ENCODE measurements around the gene IQCE.
"Not testable (repeated sequence)": the region's sequence is repeated elsewhere in the genome, so short reads cannot be mapped to it uniquely, and the experiment has no call there.

IQCE gene

GRCh38 chr7:2526659-2527504 is 31.9 kb upstream of the IQCE start:
- TF ChIP-seq NFRKB (IDR thresholded peaks at IDR 0.05) = no peak
- DNase-seq (ENCODE audit: extremely low spot score) = no peak
- POLR2A ChIA-PET = no interaction called here
- CTCF ChIA-PET = no interaction called here

- CTCF ChIA-PET = no interaction called here
- DNase-seq (ENCODE audit: extremely low spot score) = no peak
- POLR2A ChIA-PET = no interaction called here
- TF ChIP-seq HDGF (IDR thresholded peaks at IDR 0.05; ENCODE audit: borderline replicate concordance) = no peak
- TF ChIP-seq L3MBTL2 (conservative IDR thresholded peaks at IDR 0.05) = no peak
- TF ChIP-seq PKNOX1 (IDR thresholded peaks at IDR 0.05) = no peak
- TF ChIP-seq FOXM1 (IDR thresholded peaks at IDR 0.05; ENCODE audit: borderline replicate concordance) = no peak
- no peak for TF ChIP-seq TARDBP (IDR thresholded peaks at IDR 0.05)
- TF ChIP-seq FOXK2 (IDR thresholded peaks at IDR 0.05) = no peak
Observed at GRCh38 chr7:2527505-2528467, 31.0 kb upstream of the IQCE start.

GRCh38 chr7:2528481-2529095 is 30.2 kb upstream of the IQCE start:
- POLR2A ChIA-PET = no interaction called here
- no peak for DNase-seq (ENCODE audit: extremely low spot score)
- CTCF ChIA-PET = no interaction called here
- TF ChIP-seq CTBP1 (IDR thresholded peaks at IDR 0.05; ENCODE audit: borderline replicate concordance) = no peak
- TF ChIP-seq BHLHE40 (IDR thresholded peaks at IDR 0.05; ENCODE audit: borderline replicate concordance) = no peak
- TF ChIP-seq SUZ12 (IDR thresholded peaks at IDR 0.05) = no peak
- no peak for TF ChIP-seq L3MBTL2 (conservative IDR thresholded peaks at IDR 0.05)
- TF ChIP-seq FOXM1 (IDR thresholded peaks at IDR 0.05; ENCODE audit: borderline replicate concordance) = no peak
- TF ChIP-seq PKNOX1 (IDR thresholded peaks at IDR 0.05) = no peak
- TF ChIP-seq NFRKB (IDR thresholded peaks at IDR 0.05) = no peak
- TF ChIP-seq ELF4 (IDR thresholded peaks at IDR 0.05) = no peak
- TF ChIP-seq FOXK2 (IDR thresholded peaks at IDR 0.05) = no peak
- no peak for TF ChIP-seq LEF1 (IDR thresholded peaks at IDR 0.05; ENCODE audit: borderline replicate concordance)
- no peak for TF ChIP-seq SP1 (IDR thresholded peaks at IDR 0.05)
- TF ChIP-seq ARNT (IDR thresholded peaks at IDR 0.05) = no peak
- no peak for TF ChIP-seq FOXA1 (IDR thresholded peaks at IDR 0.05)
- TF ChIP-seq ZNF384 (IDR thresholded peaks at IDR 0.05) = no peak

GRCh38 chr7:2529161-2530070 is 29.4 kb upstream of the IQCE start:
- TF ChIP-seq PKNOX1 (IDR thresholded peaks at IDR 0.05) (no peak), BHLHE40 (IDR thresholded peaks at IDR 0.05; ENCODE audit: borderline replicate concordance) (no peak), TARDBP (IDR thresholded peaks at IDR 0.05) (no peak), FOXK2 (IDR thresholded peaks at IDR 0.05) (no peak), ELF4 (IDR thresholded peaks at IDR 0.05) (no peak), SUZ12 (IDR thresholded peaks at IDR 0.05) (no peak), FOXA1 (IDR thresholded peaks at IDR 0.05) (no peak), CTBP1 (IDR thresholded peaks at IDR 0.05; ENCODE audit: borderline replicate concordance) (no peak), HDGF (IDR thresholded peaks at IDR 0.05; ENCODE audit: borderline replicate concordance) (no peak), FOXM1 (IDR thresholded peaks at IDR 0.05; ENCODE audit: borderline replicate concordance) (no peak), NFRKB (IDR thresholded peaks at IDR 0.05) (no peak)
- CTCF ChIA-PET = no interaction called here
- no peak for DNase-seq (ENCODE audit: extremely low spot score)
- POLR2A ChIA-PET = no interaction called here

- ChIA-PET POLR2A (no interaction called here), CTCF (no interaction called here)
- no peak for DNase-seq (ENCODE audit: extremely low spot score)
- TF ChIP-seq ELF4 (IDR thresholded peaks at IDR 0.05) (no peak), TARDBP (IDR thresholded peaks at IDR 0.05) (no peak), FOXA1 (IDR thresholded peaks at IDR 0.05) (no peak), FOXM1 (IDR thresholded peaks at IDR 0.05; ENCODE audit: borderline replicate concordance) (no peak), ZNF384 (IDR thresholded peaks at IDR 0.05) (no peak), HDGF (IDR thresholded peaks at IDR 0.05; ENCODE audit: borderline replicate concordance) (no peak), BHLHE40 (IDR thresholded peaks at IDR 0.05; ENCODE audit: borderline replicate concordance) (no peak), FOXK2 (IDR thresholded peaks at IDR 0.05) (no peak)
Observed at GRCh38 chr7:2530071-2530987, 28.4 kb upstream of the IQCE start.

- POLR2A ChIA-PET; CTCF ChIA-PET; DNase-seq (ENCODE audit: extremely low spot score): not testable (repeated sequence)
Observed at GRCh38 chr7:2530994-2531795, 27.6 kb upstream of the IQCE start.

- DNase-seq (ENCODE audit: extremely low spot score); POLR2A ChIA-PET; CTCF ChIA-PET: not testable (repeated sequence)
Observed at GRCh38 chr7:2531796-2532110, 27.0 kb upstream of the IQCE start.

GRCh38 chr7:2532199-2532772 is 26.5 kb upstream of the IQCE start:
- DNase-seq (ENCODE audit: extremely low spot score); POLR2A ChIA-PET; CTCF ChIA-PET: not testable (repeated sequence)
